Endodermal cell (in vitro differentiated cells): Measurements from ENCODE around the gene CCP110. TPM values are rescaled to one million over a fixed set of nuclear protein-coding genes. Genes with fewer than 3 reads are reported as not detected.

Experiments used
- DNase-seq: peaks from one replicate; pipeline ENCODE4 v3.0.0-alpha.2; 2017
- H3K27ac ChIP-seq: 2 replicates; pipeline ENCODE4 v1.5.1; 2013; ENCODE audit warnings: mild to moderate bottlenecking, low read depth, low read length, moderate library complexity
- H3K27me3 ChIP-seq: 2 replicates; pipeline ENCODE4 v1.6.1; 2013; ENCODE audit warnings: mild to moderate bottlenecking, low read length, moderate library complexity; ENCODE audit not compliant: insufficient read depth, control insufficient read depth, poor library complexity, severe bottlenecking
- H3K36me3 ChIP-seq: 2 replicates; pipeline ENCODE4 v1.7.0; 2013; ENCODE audit warnings: mild to moderate bottlenecking, low read length, moderate library complexity; ENCODE audit not compliant: control insufficient read depth, insufficient read depth
- H3K4me1 ChIP-seq: one replicate; pipeline ENCODE4 v1.7.0; 2013; ENCODE audit warnings: low read length; ENCODE audit not compliant: control insufficient read depth, insufficient read depth
- H3K4me3 ChIP-seq: 2 replicates; pipeline ENCODE4 v1.5.1; 2013; ENCODE audit warnings: mild to moderate bottlenecking, low read length, moderate library complexity
- H3K9ac ChIP-seq: 2 replicates; pipeline ENCODE4 v1.6.1; 2013; ENCODE audit warnings: mild to moderate bottlenecking, low read length, moderate library complexity; ENCODE audit not compliant: poor library complexity, severe bottlenecking; ENCODE audit errors: extremely low read depth
- H3K9me3 ChIP-seq: 2 replicates; pipeline ENCODE4 v1.6.1; 2013; ENCODE audit warnings: mild to moderate bottlenecking, low read length, moderate library complexity; ENCODE audit not compliant: control insufficient read depth
- H3K27ac Mint-ChIP-seq: 2 replicates; pipeline ENCODE4 v1.8.0; 2020; ENCODE audit warnings: mixed read lengths
- H3K27me3 Mint-ChIP-seq: 2 replicates; pipeline ENCODE4 v1.8.0; 2021; ENCODE audit warnings: mild to moderate bottlenecking, mixed read lengths; ENCODE audit not compliant: insufficient read depth
- H3K36me3 Mint-ChIP-seq: 2 replicates; pipeline ENCODE4 v1.8.0; 2020; ENCODE audit warnings: low read depth, mixed read lengths
- H3K4me1 Mint-ChIP-seq: 2 replicates; pipeline ENCODE4 v1.8.0; 2020; ENCODE audit warnings: mixed read lengths
- H3K4me3 Mint-ChIP-seq: 2 replicates; pipeline ENCODE4 v1.8.0; 2020; ENCODE audit warnings: mild to moderate bottlenecking, moderate library complexity, mixed read lengths
- H3K9me3 Mint-ChIP-seq: 2 replicates; pipeline ENCODE4 v1.8.0; 2020; ENCODE audit warnings: mild to moderate bottlenecking, mixed read lengths
- CTCF ChIP-seq: fragments of 200-600 bp; sonication (generic); conservative IDR thresholded peaks from 2 replicates; pipeline ENCODE4 v1.5.0; 2021; ENCODE audit warnings: antibody characterized with exemption, mild to moderate bottlenecking
- WGBS, 2 experiments: methylation state at CpG; one replicate each; pipeline versions ENCODE4 v1.1.5 to v1.1.7; 2013; ENCODE audit warnings: missing lambda C conversion rate in 2 of 2, mixed read lengths in 1 of 2; ENCODE audit not compliant: insufficient coverage in 1 of 2, insufficient read length in 1 of 2; 5-methylcytosine and 5-hydroxymethylcytosine counted together
- total RNA-seq, 2 donors: library from RNA; stranded (reverse); fragmentation: NEBNext Ultra II Directional in 1 of 2; extraction: Animal tissue kit (Norgen Biotek cat#: 25700) in 1 of 2; gene quantifications; 2 replicates in 1 of 2; 3 replicates in 1 of 2; pipeline ENCODE4 v1.2.1, GENCODE V29; 2021

Gene CCP110
- total RNA-seq, 2 donors from 2014 or later, result 16.5 to 24.0 TPM

GRCh38 chr16:19549673-19550072 is 25.9 kb downstream of the CCP110 start:
- Mint-ChIP-seq H3K27ac (no peak overlapping the region), H3K4me3 (no peak overlapping the region), H3K4me1 (no peaks in the 10 kb centered on the region), H3K27me3 (no peaks in the 10 kb centered on the region), H3K36me3 (peaks cover 41% of the 10 kb centered on the region), H3K9me3 (no peaks in the 10 kb centered on the region)
- no peak overlapping the region for H3K27ac ChIP-seq
- H3K9me3 ChIP-seq, result peaks cover 4% of the 10 kb centered on the region
- TF ChIP-seq CTCF, result no peak
- no peaks in the 10 kb centered on the region for H3K4me1 ChIP-seq
- H3K4me3 ChIP-seq, result no peak overlapping the region
- DNase-seq, result no peak
- H3K36me3 ChIP-seq, result peaks cover 86% of the 10 kb centered on the region
- no peak overlapping the region for H3K9ac ChIP-seq
- H3K27me3 ChIP-seq, result no peaks in the 10 kb centered on the region

- Histone ChIP-seq H3K27ac (peak within 1 kb of the TSS; percentile 91), H3K27me3 (no peaks in the 10 kb centered on the region), H3K9ac (peak within 1 kb of the TSS; percentile 97), H3K36me3 (peaks cover 35% of the 10 kb centered on the region), H3K4me1 (no peaks in the 10 kb centered on the region), H3K4me3 (peak within 1 kb of the TSS; percentile 97), H3K9me3 (no peaks in the 10 kb centered on the region)
- peak within 1 kb of the TSS; percentile 93 for H3K4me3 Mint-ChIP-seq
- peak; percentile 83 for TF ChIP-seq CTCF
- no peaks in the 10 kb centered on the region for H3K9me3 Mint-ChIP-seq
- peak; percentile 99 for DNase-seq
- 0 to 1% methylated on average over 22 to 53 of the region's 53 CpGs for WGBS, 2 experiments
- peak within 1 kb of the TSS; percentile 96 for H3K27ac Mint-ChIP-seq
- peaks cover 5% of the 10 kb centered on the region for H3K4me1 Mint-ChIP-seq
- H3K27me3 Mint-ChIP-seq, result no peaks in the 10 kb centered on the region
- peaks cover 23% of the 10 kb centered on the region for H3K36me3 Mint-ChIP-seq
These were observed 31.6 kb downstream of the CCP110 start, which contains the start of gene VPS35L for GRCh38 chr16:19555186-19555937. VPS35L (plus strand) TSS chr16:19555703; CDS start chr16:19555730, 27 bp downstream.

GRCh38 chr16:19555938-19556771 is 32.4 kb downstream of the CCP110 start:
- peak overlapping the region; percentile 97 for H3K9ac ChIP-seq
- H3K27me3 Mint-ChIP-seq, result no peaks in the 10 kb centered on the region
- H3K27ac Mint-ChIP-seq, result peak overlapping the region; percentile 96
- H3K9me3 Mint-ChIP-seq, result no peaks in the 10 kb centered on the region
- peak overlapping the region; percentile 93 for H3K4me3 Mint-ChIP-seq
- no peaks in the 10 kb centered on the region for H3K9me3 ChIP-seq
- H3K36me3 Mint-ChIP-seq, result peaks cover 24% of the 10 kb centered on the region
- H3K4me1 ChIP-seq, result no peaks in the 10 kb centered on the region
- 11 to 12% methylated on average over 11 to 19 of the region's 19 CpGs for WGBS, 2 experiments
- peak overlapping the region; percentile 97 for H3K4me3 ChIP-seq
- peaks cover 5% of the 10 kb centered on the region for H3K4me1 Mint-ChIP-seq
- peak; percentile 63 for TF ChIP-seq CTCF
- H3K27me3 ChIP-seq, result no peaks in the 10 kb centered on the region
- peak overlapping the region; percentile 89 for H3K27ac ChIP-seq
- DNase-seq, result peak; percentile 96
- H3K36me3 ChIP-seq, result peaks cover 28% of the 10 kb centered on the region
